Left ventricle myocardium superior (tissue), 1 donor: ENCODE data around the gene KIF2C. TPM values are rescaled to one million over a fixed set of nuclear protein-coding genes. Genes with fewer than 3 reads are reported as not detected.
"Not testable (repeated sequence)": the region's sequence is repeated elsewhere in the genome, so short reads cannot be mapped to it uniquely, and the experiment has no call there.

Source experiments
- ATAC-seq: fragments of 200-7000 bp; cut with Tn5 transposase; one replicate; pipeline ENCODE4 v1.9.1; 2020; ENCODE audit warnings: mild to moderate bottlenecking, moderate library complexity
- DNase-seq: peaks from one replicate; pipeline ENCODE4 v3.0.0-alpha.2; 2020
- intact Hi-C: fragments of 100-400 bp; cut with micrococcal nuclease; formaldehyde crosslinking; loops from one replicate; pipeline ENCODE4 v1.11.0; 2022
- total RNA-seq: library from RNA; stranded (reverse); fragmentation: NEBNext Ultra II Directional; extraction: Animal tissue kit (Norgen Biotek cat#: 25700); gene quantifications from one replicate; pipeline ENCODE4 v1.2.1, GENCODE V29; 2021
- donor health status: DM: no; HTN: yes; CAD: no; lungs with severe emphysema.

KIF2C gene
- total RNA-seq, 1 donor from 2014 or later: 0.87 TPM

DNA sequence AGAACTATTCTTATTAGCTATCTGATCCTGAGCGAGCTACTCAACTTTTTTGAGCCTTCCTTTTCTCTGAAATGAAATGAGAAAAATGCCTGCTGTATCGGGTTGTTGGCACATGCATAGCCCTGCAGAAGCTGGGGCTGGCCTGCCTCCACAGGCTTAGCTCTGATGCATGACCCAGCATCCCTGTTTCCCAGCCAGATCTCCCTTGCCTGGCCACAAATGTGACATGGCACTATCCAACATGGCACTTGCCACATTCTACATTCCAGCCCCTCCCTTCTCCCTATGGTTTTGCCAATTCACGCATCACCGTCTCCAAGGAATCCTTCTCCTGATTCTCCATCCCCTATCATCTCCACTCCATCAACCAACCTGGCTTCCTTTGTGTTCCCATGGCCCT, 22.5 kb upstream of the KIF2C start:
- ATAC-seq (no peak), DNase-seq (no peak)
- intact Hi-C loops: no loop called here

DNA sequence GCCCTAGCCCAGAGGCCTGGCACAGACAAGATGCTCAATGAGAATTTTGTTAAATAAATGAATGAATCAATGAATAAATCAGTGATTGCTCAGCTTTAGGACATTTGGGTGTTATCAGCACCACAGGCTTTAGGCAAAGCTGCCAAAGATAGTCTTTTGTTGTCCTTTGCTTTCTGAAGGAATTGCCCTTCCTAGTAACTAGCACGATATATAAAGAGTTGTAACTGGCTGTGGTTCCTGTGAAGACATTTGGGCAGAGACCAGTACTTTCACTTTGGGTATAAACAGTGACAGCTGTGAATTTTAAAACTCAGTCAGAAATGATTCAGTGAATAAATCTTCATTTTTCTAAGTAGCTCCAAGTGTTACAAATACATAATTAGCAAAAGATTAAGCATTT, 22.0 kb upstream of the KIF2C start:
- no peak for ATAC-seq
- no peak for DNase-seq
- intact Hi-C loops: no loop called here

DNA sequence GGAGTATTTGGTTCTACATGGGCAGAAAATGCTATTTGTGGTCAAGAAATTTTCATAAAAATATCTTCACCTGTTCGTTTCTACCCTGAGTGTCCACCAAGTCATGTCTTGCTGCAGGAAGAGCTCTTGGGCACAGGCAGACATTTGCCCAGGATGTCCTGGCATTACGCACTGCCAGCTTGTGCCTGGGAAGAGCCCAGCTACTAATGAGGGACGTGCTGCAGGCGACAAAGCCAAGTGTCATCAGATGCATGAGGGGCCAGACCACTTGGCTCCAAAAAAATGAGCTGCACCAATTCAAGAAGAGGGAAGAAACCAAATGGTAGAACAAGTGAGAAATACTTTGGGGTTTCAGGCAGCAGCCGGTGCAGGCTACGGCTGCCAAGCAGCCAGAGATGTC, 21.5 kb upstream of the KIF2C start:
- intact Hi-C loops: no loop called here
- ATAC-seq: no peak
- no peak for DNase-seq

DNA sequence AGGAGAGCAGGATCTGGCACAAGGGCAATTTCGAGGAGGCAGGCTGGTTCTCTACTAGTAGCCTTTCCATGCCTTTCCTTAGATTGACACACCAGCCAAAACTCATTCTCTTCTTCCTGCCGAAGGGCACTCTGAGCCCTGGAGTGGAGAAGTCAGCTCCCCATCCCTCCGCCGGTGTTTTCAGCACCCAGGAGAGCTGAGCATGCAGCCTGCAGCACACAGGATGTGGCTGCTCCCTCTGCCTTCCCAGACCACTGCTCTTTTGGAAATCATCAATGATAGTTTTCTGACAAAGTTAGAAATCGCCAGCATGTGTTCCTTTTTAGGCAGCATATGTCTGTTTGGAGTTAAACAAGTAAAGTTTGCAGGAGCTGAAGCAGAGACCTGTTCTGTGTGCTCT, 20.3 kb upstream of the KIF2C start:
- ATAC-seq (no peak), DNase-seq (no peak)
- intact Hi-C loops: no loop called here

DNA sequence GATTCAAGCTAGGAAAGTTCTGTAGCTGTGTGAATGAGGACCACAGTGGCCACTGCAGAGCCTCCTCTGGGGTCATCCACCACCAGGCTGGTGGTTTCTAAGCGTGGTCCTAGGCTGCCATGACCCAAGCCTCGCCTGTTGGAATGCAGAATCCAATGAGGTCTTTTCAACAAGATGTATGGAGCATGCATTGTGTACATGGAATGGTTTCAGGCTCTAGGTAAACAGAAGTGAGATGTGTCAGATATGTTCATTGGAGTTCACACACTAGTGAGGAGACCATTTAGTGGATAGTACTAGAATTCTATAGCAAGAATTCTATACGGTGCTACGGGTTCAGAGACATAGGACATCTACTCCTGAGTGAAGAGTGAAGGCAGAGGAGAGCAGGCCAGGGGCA, 19.4 kb upstream of the KIF2C start:
- DNase-seq (no peak), ATAC-seq (no peak)
- intact Hi-C loops: no loop called here

DNA sequence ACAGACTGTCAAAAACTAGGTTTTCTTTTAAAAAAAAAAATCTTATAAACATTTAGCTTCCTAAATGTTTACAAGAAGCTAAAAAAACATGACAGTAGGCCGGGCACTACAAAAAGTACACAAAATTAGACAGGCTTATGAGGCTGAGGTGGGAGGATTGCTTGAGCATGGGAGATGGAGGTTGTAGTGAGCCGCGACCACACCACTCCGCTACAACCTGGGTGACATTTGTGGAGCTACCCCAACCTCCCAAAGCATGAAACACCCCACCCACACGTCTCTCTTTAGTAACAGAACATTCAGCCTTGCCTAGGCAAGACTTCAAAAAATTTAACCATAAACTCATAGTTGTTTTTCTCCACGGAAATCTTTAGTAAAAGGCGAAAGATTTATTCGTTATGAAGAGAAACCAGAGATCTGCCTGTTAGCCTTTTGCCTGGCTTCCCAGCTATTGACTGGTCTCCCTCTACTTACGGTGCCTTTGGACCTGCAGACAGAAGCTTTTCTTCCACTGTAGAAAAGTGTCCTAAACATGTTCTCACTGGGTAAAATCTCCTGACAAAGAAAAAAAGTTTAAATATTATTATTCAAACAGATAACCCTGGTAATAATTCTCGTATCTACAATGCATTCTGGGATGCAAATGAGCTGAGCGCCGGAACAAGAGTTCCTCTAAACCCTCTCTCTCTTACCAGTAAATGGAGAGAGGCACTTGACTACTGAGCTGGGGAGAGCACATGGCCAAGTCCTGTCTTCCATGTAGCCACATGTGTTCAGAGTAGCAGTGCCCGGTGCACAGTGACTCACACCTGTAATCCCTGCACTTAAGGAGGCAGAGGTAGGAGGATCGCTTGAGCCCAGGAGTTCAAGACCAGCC, 17.9 kb upstream of the KIF2C start:
- DNase-seq (no peak), ATAC-seq (peak; percentile 74)
- intact Hi-C loops: no loop called here

DNA sequence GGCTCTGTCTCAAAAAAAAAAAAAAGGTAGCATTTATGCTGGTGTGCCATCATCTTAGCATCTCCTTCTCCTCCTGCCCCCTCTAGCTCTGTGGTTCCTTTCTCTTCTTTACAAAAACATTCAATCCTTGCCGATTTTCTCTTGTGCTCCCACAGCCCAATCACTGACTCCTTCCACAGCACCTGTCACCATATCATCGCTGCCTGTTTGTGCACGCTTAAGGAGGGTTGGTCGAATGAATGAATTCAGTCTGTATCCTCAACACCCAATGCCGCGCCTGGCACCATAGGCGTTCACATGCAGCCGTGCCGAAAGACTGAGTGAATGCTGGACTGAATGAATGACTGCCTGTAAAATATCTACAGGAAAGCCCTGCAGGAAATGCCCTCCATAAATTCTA, 16.6 kb upstream of the KIF2C start:
- no peak for DNase-seq
- intact Hi-C loops: no loop called here
- no peak for ATAC-seq

DNA sequence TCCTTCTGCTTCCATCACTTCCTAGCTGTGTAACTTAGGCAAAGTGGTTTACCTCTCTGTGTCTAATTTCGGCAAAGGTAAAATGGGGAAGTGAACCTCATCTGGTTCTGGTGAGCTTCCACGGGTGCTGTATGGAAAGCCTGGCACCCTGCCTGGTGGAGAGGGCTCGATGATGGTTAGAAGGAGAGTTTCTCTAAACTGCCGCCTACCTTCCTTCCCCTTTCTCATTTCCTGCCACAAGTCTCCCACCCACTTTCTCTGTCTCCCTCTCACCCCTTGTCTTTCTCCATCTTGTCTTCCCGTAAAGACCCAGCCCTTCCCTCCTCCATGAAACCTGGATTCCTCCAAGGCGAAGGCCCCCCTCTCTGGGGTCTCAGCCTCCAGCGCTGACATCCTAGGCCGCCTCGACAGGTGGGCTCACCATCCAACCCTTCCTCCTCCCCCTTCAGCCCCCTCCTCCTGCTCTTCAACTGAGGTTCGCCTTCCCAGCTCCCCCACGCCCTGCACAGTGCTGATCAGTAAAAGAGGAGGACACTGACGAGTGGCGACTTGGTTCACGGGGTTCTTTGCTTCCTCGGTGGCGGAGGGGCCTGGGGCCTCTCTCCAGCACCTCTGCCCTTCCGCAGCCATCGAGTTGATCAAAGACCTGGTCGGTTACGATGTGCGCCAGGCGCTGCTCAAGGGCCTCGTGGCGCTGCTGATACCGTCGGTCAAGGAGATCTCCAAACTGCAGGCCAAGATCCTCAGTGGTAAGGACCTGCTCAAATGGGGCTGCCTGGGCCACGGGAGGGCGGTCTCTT, 15.9 kb upstream of the KIF2C start:
- intact Hi-C loops: no loop called here
- DNase-seq: peak; percentile 46

DNA sequence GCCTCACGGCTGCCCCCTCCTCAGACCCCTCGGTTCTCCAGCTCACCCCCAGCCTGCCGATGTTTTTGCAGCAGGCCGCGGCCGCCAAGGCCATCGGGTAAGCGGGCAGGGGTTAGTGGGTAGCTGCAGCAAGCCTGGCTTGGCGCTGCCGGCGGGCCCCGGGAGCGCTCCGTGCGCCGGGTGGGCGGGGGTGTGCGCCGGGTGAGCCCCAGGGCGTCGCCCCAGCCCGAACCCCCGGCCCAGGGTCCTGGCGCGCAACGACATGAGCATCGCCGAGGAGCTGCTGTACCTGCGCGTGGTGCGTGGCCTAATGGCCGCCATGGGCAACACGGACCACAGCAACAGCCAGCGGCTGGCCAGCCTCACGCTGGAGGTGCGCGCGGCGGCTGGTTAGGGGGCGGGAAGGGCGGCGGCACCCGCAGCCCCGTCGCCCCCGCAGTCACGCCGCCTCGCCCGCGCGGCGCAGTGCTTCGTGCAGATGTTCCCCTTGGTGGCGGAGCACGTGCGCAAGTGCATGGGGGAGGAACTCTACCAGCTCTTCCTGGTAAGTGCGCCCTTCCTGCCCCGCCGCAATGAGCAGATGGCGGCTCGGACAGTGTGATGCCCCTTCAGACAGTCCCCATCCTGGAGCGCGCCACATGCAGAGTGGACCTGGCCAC, 15.2 kb upstream of the KIF2C start:
- no peak for ATAC-seq
- DNase-seq: no peak
- intact Hi-C loops: no loop called here

More for the DNA sequence above, 15.9 kb upstream of the KIF2C start:
- ATAC-seq: no peak

DNA sequence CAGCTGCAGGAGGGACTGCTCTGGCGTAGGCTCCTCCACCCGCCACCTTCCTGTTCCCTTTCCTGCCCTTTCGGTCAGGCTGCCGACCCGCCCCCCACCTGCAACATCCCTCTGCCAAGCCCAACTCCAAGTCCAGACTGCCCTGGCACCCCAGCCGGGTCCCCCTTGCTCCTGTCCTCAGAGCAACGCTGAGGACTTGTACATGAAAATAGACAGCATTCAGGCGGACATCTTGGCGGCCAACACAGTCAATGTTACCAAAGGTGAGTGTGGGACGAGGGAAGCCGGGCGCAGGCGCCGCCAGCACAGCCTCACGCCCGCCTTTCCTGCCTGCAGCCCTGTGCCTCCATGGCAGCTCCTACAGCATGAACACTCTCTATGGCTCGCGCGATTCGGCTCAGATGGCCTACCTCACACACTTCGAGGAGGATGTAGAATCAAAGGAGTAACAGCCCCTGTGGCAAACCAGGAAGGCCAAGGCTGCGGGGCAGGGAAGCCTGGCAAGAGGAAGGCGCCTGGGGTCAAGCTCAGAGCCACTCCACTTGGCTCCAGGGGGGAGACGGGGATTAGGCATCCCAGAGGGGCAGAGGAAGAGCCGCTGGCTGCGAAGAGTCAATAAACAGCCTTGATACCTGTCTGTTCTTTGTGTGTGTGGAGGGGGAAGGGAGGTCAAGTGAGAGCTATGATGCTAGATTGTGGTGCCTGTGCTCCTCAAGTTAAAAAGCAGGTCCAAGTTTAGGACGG, 14.5 kb upstream of the KIF2C start:
- ATAC-seq (no peak), DNase-seq (no peak)
- intact Hi-C loops: no loop called here

DNA sequence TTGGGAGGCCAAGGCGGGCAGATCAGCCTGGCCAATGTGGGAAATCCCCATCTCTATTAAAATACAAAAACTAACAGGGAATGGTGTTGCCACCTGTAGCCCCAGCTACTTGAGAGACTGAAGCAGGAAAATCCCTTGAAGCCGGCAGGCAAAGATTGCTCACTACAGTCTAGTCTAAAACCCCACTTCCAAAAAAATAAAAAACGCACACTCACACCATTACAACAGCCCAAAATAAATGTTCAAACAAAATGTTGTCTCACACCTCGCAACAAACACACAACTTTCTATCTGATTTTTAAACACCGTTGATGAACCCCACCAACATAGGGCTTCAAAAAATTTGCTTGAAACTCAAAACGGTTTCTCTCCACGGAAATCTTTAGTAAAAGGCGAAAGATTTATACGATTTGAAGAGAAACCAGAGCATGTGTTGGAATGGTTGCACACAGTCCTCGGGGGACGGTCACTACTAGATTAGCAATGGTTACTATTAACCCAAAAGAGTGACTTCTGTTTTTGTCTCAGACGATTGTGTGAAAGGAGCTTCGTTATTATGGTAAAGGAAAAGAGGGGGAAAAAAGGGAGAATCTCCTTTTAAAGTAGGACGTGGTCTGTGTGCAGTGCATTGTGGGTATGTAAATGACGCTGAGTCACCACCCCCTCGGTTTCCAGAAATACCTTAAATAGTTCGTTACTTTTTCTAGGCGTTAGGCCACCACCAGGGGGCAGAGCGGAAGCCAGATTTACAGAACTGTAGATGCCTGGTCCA, 8.7 kb upstream of the KIF2C start, which contains the start of gene RNU5D-1:
TSS of gene RNU5D-1 (minus strand) at position 430 of the 772 bp plus-strand sequence.
- ATAC-seq (peak; percentile 85), DNase-seq (peak; percentile 92)
- intact Hi-C loops: no loop called here

DNA sequence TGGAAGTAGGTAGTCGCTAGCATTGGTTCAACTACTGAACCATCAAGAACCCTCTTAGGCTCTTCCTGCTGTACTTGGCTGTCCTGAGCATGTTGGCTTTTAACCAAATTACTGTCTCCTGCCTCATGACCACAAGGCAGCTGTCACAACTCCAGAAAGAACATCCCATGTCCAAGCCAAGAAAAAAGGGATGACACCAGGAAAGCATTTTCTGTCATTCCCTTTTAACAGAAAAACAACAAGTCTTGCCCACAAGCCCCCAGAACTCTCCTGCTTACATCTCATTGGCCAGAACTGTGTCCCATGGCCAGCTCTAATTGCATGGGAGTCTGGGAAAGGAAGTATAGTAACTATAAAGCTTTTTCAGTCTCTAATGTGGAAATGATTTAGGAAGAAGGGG, 6.3 kb upstream of the KIF2C start:
- ATAC-seq (no peak), DNase-seq (no peak)
- intact Hi-C loops: no loop called here

DNA sequence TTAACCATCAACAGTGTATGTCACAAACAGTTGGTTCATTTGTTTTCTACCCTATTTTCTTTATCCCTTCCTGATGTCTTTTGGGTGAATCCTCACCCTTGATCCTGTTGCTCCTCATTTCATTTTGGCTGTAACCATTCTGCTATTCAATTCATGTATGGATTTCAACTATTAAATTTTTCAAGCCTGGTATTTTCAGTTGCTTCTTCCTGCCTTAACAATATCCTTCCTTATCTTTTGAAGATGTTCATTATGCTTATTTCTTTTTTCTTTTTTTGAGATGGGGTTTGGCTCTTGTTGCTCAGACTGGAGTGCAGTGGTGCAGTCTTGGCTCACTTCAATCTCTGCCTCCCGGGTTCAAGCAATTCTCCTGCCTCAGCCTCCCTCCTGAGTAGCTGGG, 5.9 kb upstream of the KIF2C start:
- no peak for ATAC-seq
- intact Hi-C loops: no loop called here
- no peak for DNase-seq

DNA sequence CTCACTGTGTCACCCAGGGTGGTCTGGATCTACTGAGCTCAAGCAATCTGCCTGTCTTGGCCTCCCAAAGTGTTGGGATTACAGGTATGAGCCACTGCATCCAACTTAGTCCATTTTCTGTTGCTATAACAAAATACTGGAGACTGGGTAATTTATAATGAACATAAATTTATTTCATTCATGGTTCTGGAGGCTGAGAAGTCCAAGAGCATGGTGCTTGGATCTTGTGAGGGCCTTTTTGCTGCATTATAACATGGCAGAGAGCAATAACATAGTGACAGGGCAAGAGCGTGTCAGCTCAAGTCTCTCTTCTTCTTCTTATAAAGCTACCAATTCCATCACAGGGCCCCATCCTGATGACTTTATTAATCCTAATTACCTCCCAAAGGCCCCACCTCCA, 3.6 kb upstream of the KIF2C start:
- DNase-seq: no peak
- ATAC-seq: no peak
- intact Hi-C loops: no loop called here

DNA sequence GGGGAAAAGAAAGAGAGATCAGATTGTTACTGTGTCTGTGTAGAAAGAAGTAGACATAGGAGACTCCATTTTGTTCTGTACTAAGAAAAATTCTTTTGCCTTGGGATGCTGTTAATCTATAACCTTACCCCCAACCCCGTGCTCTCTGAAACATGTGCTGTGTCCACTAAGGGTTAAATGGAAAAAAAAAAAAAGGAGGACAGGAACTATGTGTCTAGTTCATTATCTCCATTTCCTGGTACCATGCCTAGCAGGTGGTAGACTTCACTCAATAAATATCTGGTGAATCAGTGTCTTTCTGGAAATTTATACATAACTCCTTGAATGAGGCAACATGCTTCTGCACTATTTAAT, 707 bp upstream of the KIF2C start:
- DNase-seq, ATAC-seq, intact Hi-C loops: not testable (repeated sequence)

DNA sequence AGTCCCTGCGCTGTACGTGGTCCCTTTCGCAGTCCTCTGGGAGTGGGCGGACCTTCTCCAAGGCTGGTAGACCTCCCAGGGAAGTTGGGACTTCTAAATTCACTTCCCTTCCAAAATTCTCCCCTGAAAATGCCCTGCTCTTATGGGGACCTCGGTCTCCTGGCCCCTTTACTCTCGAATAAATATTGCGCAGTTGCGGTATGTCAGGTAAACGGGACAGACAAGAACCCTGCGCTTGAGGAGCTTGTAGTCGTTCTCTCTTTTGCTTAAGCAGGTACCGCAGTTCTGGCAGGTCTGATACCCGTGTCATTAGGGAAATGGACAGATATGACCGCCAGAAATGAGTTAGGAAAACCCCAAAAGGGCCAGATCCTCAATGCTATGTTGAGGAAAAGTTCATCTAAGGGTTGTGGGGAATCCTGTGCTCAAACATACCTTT, 561 bp downstream of the KIF2C start:
- DNase-seq (no peak), ATAC-seq (no peak)

DNA sequence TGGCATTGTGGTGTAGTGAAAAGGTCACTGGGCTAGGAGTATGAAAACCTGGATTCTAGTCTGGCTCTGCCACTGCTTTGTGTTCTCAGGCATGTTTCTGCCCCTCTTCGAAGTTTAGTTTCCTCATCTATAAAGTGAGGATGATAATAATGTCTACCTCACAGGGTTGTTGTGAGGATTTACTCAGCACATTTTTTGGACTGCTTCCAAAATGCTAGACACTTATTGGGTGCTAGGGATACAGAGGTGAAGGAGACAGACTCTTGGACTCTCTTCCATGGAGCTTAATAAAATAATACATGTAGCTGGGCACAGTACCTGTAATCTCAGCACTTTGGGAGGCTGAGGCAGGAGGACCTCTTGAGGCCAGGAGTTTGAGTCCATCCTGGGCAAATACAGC, 3.6 kb downstream of the KIF2C start:
- ATAC-seq: no peak

More for the DNA sequence above, 561 bp downstream of the KIF2C start:
- intact Hi-C loops: no loop called here

DNA sequence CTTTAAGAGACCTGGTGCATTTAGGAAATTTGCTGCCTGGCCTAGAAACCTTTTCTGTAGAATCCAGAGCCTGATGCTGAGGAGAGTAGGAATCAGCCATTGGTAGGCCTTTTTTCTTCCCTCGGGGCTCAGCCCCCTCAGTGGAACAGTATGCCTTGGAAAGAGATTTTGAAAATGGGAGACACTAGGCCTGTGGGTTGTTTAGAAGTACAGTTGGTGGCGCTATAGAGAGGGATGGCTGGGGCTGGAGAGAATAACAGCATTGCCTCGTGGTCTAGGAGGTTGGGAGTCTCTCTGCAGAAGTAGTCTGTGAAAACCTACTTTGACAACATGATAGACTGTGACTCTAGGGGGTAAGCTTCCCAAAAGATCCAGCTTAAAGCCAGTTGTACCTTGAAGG, 8.2 kb downstream of the KIF2C start:
- ATAC-seq (no peak), DNase-seq (no peak)
- intact Hi-C loops: no loop called here

More for the DNA sequence above, 3.6 kb downstream of the KIF2C start:
- no peak for DNase-seq
- intact Hi-C loops: no loop called here

DNA sequence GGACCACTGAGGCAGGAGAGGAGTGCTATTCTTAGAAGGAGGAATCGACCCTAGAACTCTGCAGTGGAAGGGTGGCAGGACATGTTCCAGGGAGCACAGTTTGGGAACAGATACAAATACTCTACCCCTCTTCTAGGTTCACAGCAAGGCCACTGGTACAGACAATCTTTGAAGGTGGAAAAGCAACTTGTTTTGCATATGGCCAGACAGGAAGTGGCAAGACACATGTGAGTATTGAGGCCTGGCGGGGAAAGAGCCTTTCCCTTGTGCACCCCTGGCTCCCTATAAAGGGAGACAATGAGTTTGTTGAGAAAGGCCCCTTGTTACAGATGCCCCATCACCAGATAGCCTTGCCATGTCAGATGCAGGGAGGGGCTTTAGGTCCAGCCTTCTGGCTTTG, 17.8 kb downstream of the KIF2C start:
- intact Hi-C loops: no loop called here
- ATAC-seq: no peak
- DNase-seq: no peak
